Measurements from ENCODE around the gene NKIRAS2.
"Not testable (repeated sequence)": the region's sequence is repeated elsewhere in the genome, so short reads cannot be mapped to it uniquely, and the experiment has no call there.

NKIRAS2 gene

GRCh38 chr17:42010898-42011516 is 8.9 kb upstream of the NKIRAS2 start:
- Histone ChIP-seq H3K9me3 (ENCODE audit: severe bottlenecking) (no peaks in the 10 kb centered on the region), H3K4me3 (ENCODE audit: low read depth, low read length) (no peak overlapping the region), H3K27ac (no peak overlapping the region), H3K36me3 (peaks cover 32% of the 10 kb centered on the region), H3K27me3 (ENCODE audit: insufficient read depth, low read depth, severe bottlenecking) (no peaks in the 10 kb centered on the region)
- TF ChIP-seq, protein P1, sequence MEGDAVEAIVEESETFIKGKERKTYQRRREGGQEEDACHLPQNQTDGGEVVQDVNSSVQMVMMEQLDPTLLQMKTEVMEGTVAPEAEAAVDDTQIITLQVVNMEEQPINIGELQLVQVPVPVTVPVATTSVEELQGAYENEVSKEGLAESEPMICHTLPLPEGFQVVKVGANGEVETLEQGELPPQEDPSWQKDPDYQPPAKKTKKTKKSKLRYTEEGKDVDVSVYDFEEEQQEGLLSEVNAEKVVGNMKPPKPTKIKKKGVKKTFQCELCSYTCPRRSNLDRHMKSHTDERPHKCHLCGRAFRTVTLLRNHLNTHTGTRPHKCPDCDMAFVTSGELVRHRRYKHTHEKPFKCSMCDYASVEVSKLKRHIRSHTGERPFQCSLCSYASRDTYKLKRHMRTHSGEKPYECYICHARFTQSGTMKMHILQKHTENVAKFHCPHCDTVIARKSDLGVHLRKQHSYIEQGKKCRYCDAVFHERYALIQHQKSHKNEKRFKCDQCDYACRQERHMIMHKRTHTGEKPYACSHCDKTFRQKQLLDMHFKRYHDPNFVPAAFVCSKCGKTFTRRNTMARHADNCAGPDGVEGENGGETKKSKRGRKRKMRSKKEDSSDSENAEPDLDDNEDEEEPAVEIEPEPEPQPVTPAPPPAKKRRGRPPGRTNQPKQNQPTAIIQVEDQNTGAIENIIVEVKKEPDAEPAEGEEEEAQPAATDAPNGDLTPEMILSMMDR (IDR thresholded peaks at IDR 0.05; ENCODE audit: low read depth, low read length) = no peak
- no peak for DNase-seq

DNA sequence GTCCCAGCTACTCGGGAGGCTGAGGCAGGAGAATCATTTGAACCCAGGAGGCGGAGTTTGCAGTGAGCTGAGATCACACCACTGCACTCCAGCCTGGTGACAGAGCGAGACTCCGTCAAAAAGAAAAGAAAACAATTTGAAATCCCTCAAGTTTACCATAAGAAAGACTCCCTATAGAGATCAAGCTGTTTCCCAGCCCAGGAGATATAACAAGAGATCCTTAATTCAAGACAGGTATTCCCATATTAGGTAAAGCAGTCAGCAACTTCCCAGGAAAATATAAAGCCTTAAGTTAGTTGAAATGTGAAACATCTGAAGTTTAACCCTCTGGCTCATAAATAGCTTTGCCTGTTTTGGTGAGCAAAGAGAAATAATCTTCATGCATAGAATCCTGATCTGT is 7.5 kb upstream of the NKIRAS2 start:
- peaks cover 40% of the 10 kb centered on the region for H3K36me3 ChIP-seq
- not testable (repeated sequence) for H3K4me3 ChIP-seq (ENCODE audit: low read depth, low read length); H3K9me3 ChIP-seq (ENCODE audit: severe bottlenecking); DNase-seq; H3K27me3 ChIP-seq (ENCODE audit: insufficient read depth, low read depth, severe bottlenecking); H3K27ac ChIP-seq

DNA sequence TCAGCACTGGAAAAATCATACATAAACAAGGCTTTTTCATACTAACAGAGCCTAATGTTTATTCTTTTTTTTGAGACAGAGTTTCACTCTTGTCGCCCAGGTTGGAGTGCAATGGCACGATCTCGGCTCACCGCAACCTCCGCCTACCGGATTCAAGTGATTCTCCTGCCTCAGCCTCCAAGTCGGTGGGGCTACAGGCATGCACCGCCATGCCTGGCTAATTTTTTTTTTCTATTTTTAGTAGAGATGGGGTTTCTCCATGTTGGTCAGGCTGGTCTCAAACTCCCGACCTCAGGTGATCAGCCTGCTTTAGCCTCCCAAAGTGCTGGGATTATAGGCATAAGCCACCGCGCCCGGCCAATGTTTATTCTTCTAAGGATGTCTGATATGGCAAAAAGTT is 6.2 kb upstream of the NKIRAS2 start:
- H3K4me3 ChIP-seq (ENCODE audit: low read depth, low read length); H3K27me3 ChIP-seq (ENCODE audit: insufficient read depth, low read depth, severe bottlenecking); DNase-seq; H3K9me3 ChIP-seq (ENCODE audit: severe bottlenecking); H3K27ac ChIP-seq: not testable (repeated sequence)
- peaks cover 38% of the 10 kb centered on the region for H3K36me3 ChIP-seq

- TF ChIP-seq, protein P1 (IDR thresholded peaks at IDR 0.05; ENCODE audit: low read depth, low read length) = no peak
- DNase-seq = no peak
- H3K36me3 ChIP-seq = peaks cover 25% of the 10 kb centered on the region
- peak overlapping the region; percentile 99 for H3K27ac ChIP-seq
- peak overlapping the region; percentile 95 for H3K4me3 ChIP-seq (ENCODE audit: low read depth, low read length)
- no peaks in the 10 kb centered on the region for H3K9me3 ChIP-seq (ENCODE audit: severe bottlenecking)
- no peaks in the 10 kb centered on the region for H3K27me3 ChIP-seq (ENCODE audit: insufficient read depth, low read depth, severe bottlenecking)
Observed at GRCh38 chr17:42016411-42016831, 3.5 kb upstream of the NKIRAS2 start.

GRCh38 chr17:42016941-42017865 is 2.7 kb upstream of the NKIRAS2 start, which contains the start of gene DNAJC7:
Gene DNAJC7 (minus strand): TSS chr17:42017439. CDS start chr17:42017416, 23 bp downstream.
- TF ChIP-seq, protein P1 (IDR thresholded peaks at IDR 0.05; ENCODE audit: low read depth, low read length) = no peak
- Histone ChIP-seq H3K27me3 (ENCODE audit: insufficient read depth, low read depth, severe bottlenecking) (no peaks in the 10 kb centered on the region), H3K36me3 (peaks cover 33% of the 10 kb centered on the region), H3K27ac (peak within 1 kb of the TSS; percentile 99), H3K9me3 (ENCODE audit: severe bottlenecking) (no peaks in the 10 kb centered on the region), H3K4me3 (ENCODE audit: low read depth, low read length) (peak within 1 kb of the TSS; percentile 95)
- DNase-seq = peak; percentile 97

- no peaks in the 10 kb centered on the region for H3K27me3 ChIP-seq (ENCODE audit: insufficient read depth, low read depth, severe bottlenecking)
- H3K9me3 ChIP-seq (ENCODE audit: severe bottlenecking) = no peaks in the 10 kb centered on the region
- peaks cover 39% of the 10 kb centered on the region for H3K36me3 ChIP-seq
- H3K27ac ChIP-seq = peak overlapping the region; percentile 99
- H3K4me3 ChIP-seq (ENCODE audit: low read depth, low read length) = peak overlapping the region; percentile 95
- TF ChIP-seq, protein P1 (IDR thresholded peaks at IDR 0.05; ENCODE audit: low read depth, low read length) = no peak
- no peak for DNase-seq
Observed at GRCh38 chr17:42017866-42018200, 2.1 kb upstream of the NKIRAS2 start.
